Type B pancreatic cell (in vitro differentiated cells): ENCODE measurements around the gene ANXA7. TPM values are rescaled to one million over a fixed set of nuclear protein-coding genes. Genes with fewer than 3 reads are reported as not detected.

ENCODE experiments used
- DNase-seq: peaks from one replicate; pipeline ENCODE4 v3.0.0; 2021; ENCODE audit warnings: mixed read lengths; ENCODE audit not compliant: unreplicated experiment; ENCODE audit errors: extremely low spot score
- H3K27ac Mint-ChIP-seq: 2 replicates; pipeline ENCODE4 v1.8.0; 2021; ENCODE audit warnings: mild to moderate bottlenecking, mixed read lengths
- H3K27me3 Mint-ChIP-seq: 2 replicates; pipeline ENCODE4 v1.8.0; 2021; ENCODE audit warnings: mixed read lengths
- H3K36me3 Mint-ChIP-seq: 2 replicates; pipeline ENCODE4 v1.8.0; 2021; ENCODE audit warnings: mixed read lengths
- H3K4me1 Mint-ChIP-seq: one replicate; pipeline ENCODE4 v1.8.0; 2021; ENCODE audit warnings: mixed read lengths; ENCODE audit not compliant: unreplicated experiment
- H3K4me3 Mint-ChIP-seq: 2 replicates; pipeline ENCODE4 v1.8.0; 2021; ENCODE audit warnings: mild to moderate bottlenecking, mixed read lengths
- H3K9me3 Mint-ChIP-seq: 2 replicates; pipeline ENCODE4 v1.8.0; 2021; ENCODE audit warnings: mixed read lengths
- total RNA-seq: library from RNA; stranded (reverse); gene quantifications from 2 replicates; pipeline ENCODE4 v1.2.1, GENCODE V29; 2021; ENCODE audit warnings: low replicate concordance
- TF ChIP-seq, protein P1 (sequence below): fragments of 200-600 bp; sonication (generic); conservative IDR thresholded peaks from 2 replicates; pipeline ENCODE4 v1.5.0; 2021; ENCODE audit warnings: antibody characterized with exemption, mild to moderate bottlenecking

Gene ANXA7
- total RNA-seq, 1 donor from 2014 or later, result 60.6 TPM

DNA sequence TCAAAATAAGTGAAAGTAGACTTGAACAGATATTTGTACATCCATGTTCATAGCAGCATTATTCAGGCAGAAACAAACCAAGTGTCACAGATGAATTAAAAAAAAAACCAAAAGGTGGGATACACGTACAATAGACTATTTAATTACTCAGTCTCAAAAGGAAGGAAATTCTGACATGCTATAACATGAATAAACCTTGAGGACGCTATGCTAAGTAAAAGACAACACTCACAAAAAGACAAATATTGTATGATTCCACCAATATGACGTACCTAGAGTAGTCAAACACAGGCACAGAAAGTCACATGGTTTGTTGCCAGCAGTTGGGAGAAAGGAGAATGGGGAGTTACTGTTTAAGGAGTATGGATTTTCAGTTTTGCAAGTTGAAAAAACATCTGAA lies 37.2 kb downstream of the ANXA7 start:
- H3K27ac Mint-ChIP-seq, result no peak overlapping the region
- peaks cover 21% of the 10 kb centered on the region for H3K36me3 Mint-ChIP-seq

DNA sequence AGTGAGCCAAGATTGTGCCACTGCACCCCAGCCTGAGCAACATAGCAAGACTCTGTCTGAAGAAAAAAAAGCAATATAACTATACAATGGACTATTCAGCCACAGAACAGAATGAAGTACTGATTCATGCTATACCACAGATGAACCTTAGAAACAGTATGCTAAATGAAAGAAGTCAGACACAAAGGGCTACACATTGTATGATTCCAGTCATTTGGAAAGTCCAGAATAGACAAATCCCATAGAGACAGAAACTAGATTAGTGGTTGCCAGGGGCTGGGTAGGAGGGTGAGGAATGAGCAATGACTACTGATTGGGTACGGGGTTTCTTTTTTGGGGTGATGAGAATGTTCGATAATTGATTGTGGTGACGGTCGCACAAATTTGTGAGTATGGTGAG lies 45.6 kb downstream of the ANXA7 start:
- H3K27ac Mint-ChIP-seq, result no peak overlapping the region
- peaks cover 5% of the 10 kb centered on the region for H3K4me1 Mint-ChIP-seq
- H3K27me3 Mint-ChIP-seq, result no peaks in the 10 kb centered on the region
- TF ChIP-seq, protein P1, sequence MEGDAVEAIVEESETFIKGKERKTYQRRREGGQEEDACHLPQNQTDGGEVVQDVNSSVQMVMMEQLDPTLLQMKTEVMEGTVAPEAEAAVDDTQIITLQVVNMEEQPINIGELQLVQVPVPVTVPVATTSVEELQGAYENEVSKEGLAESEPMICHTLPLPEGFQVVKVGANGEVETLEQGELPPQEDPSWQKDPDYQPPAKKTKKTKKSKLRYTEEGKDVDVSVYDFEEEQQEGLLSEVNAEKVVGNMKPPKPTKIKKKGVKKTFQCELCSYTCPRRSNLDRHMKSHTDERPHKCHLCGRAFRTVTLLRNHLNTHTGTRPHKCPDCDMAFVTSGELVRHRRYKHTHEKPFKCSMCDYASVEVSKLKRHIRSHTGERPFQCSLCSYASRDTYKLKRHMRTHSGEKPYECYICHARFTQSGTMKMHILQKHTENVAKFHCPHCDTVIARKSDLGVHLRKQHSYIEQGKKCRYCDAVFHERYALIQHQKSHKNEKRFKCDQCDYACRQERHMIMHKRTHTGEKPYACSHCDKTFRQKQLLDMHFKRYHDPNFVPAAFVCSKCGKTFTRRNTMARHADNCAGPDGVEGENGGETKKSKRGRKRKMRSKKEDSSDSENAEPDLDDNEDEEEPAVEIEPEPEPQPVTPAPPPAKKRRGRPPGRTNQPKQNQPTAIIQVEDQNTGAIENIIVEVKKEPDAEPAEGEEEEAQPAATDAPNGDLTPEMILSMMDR, result no peak
- H3K4me3 Mint-ChIP-seq, result no peak overlapping the region
- H3K36me3 Mint-ChIP-seq, result peaks cover 27% of the 10 kb centered on the region
- no peaks in the 10 kb centered on the region for H3K9me3 Mint-ChIP-seq
- no peak for DNase-seq

More for the DNA sequence above, 37.2 kb downstream of the ANXA7 start:
- Mint-ChIP-seq H3K4me1 (no peaks in the 10 kb centered on the region), H3K9me3 (no peaks in the 10 kb centered on the region), H3K27me3 (no peaks in the 10 kb centered on the region), H3K4me3 (no peak overlapping the region)
- TF ChIP-seq, protein P1, result no peak
- no peak for DNase-seq

DNA sequence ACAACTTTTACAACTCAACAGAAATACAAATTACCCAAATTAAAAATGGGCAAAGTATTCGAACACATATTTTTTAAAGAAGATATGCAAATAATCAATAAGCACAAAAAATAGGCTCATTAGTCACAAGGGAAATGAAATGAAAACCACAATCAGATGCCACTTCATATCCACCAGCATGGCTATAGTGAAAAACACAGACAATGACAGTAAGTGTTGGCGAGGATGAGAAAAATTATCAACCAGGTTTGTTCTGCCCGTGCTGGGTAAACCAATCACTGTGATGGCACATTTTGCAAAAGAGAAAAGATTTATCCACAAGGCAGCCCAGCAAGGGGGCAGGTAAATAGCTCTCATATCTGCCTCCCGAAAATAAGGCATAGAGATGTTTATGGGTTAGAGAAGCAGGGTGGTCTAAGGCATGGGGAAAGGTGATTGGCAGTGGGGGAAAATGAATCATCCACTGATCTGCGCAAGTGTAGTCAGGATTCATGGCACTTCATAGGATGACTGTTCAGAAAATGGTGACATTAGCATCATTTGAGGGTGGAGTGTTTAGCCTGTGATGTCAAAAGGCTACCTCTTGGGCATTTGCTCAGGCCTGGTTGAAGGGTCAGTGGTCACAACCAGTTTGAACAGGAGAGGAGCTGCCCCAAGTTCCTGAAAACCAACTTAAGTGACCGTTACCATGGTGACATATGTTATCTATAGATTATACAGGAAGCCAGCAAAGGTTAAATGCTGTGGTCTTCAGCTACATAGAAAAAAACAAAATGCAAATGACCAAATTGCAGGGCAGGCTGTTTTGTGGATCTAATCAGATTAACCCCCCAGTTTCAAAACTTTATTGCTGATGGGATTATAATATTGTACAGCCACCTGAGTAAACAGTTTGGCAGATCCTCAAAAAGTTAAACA lies 47.2 kb downstream of the ANXA7 start:
- H3K27ac Mint-ChIP-seq, result no peak overlapping the region
- peaks cover 5% of the 10 kb centered on the region for H3K4me1 Mint-ChIP-seq
- no peaks in the 10 kb centered on the region for H3K27me3 Mint-ChIP-seq
- peaks cover 6% of the 10 kb centered on the region for H3K9me3 Mint-ChIP-seq
- TF ChIP-seq, protein P1, result no peak
- peaks cover 29% of the 10 kb centered on the region for H3K36me3 Mint-ChIP-seq
- DNase-seq, result no peak
- H3K4me3 Mint-ChIP-seq, result no peak overlapping the region

DNA sequence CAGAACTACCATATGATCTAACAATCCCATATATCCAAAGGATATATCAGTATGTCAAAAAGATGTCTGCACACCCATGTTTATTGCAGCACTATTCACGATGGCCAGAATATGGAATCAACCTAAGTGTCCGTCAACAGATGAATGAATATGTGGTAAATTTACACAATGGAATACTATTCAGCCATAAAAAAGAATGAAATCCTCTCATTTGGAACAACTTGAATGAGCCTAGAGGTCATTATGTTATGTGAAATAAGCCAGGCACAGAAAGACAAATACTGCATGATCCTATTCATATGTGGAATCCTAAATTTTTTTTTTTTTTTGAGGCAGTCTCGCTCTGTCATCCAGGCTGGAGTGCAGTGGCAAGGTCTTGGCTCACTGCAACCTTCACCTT lies 48.9 kb downstream of the ANXA7 start:
- H3K27ac Mint-ChIP-seq, result no peak overlapping the region
- H3K36me3 Mint-ChIP-seq, result peaks cover 26% of the 10 kb centered on the region
- H3K27me3 Mint-ChIP-seq, result no peaks in the 10 kb centered on the region
- peaks cover 6% of the 10 kb centered on the region for H3K9me3 Mint-ChIP-seq
- peaks cover 5% of the 10 kb centered on the region for H3K4me1 Mint-ChIP-seq
- no peak overlapping the region for H3K4me3 Mint-ChIP-seq
- no peak for DNase-seq
- TF ChIP-seq, protein P1, result no peak

DNA sequence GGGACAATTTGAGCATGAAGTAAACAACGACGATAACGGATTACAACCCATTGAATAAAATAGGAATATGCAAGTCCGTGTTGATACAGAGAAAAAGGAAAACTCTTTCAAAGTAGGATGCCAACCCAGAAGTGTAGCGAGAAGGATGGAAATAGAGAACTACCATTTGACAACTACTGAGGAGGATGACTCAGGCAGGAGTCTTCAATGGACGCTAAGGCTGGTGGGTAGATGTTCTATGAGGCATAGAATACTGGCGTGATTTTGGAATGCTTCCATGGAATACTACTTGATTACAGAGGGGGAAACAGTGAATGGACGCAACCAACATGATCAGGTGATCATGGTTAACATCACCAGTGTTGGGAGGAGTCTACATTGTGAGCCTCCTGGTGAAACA lies 54.4 kb downstream of the ANXA7 start:
- Mint-ChIP-seq H3K4me3 (no peak overlapping the region), H3K27me3 (peaks cover 18% of the 10 kb centered on the region), H3K27ac (no peak overlapping the region)

More for the DNA sequence above, 54.4 kb downstream of the ANXA7 start:
- no peak for DNase-seq
- TF ChIP-seq, protein P1, result no peak
- H3K4me1 Mint-ChIP-seq, result no peaks in the 10 kb centered on the region
- peaks cover 5% of the 10 kb centered on the region for H3K36me3 Mint-ChIP-seq
- peaks cover 6% of the 10 kb centered on the region for H3K9me3 Mint-ChIP-seq
